Breast epithelium (tissue), 4 donors: Measurements from ENCODE around the gene ISL2. TPM values are rescaled to one million over a fixed set of nuclear protein-coding genes. Genes with fewer than 3 reads are reported as not detected.

ENCODE experiments used
- DNase-seq, 2 donors: peaks; one replicate each; pipeline ENCODE4 v3.0.0-alpha.2; 2019; ENCODE audit warnings: low spot score in 2 of 2
- H3K27ac ChIP-seq, 2 donors: fragments of 200-600 bp; sonication (generic) in 1 of 2; one replicate each; pipeline ENCODE4 v1.5.1; 2016 to 2019; ENCODE audit warnings: mild to moderate bottlenecking in 1 of 2
- H3K27me3 ChIP-seq, 2 donors: fragments of 200-600 bp; sonication (generic) in 1 of 2; one replicate each; pipeline versions ENCODE4 v1.5.1 to v1.6.0; 2017 to 2019; ENCODE audit warnings: control low read depth in 1 of 2, mild to moderate bottlenecking in 1 of 2
- H3K36me3 ChIP-seq: fragments of 200-600 bp; one replicate; pipeline ENCODE4 v1.5.1; 2019
- H3K4me1 ChIP-seq, 2 donors: fragments of 200-600 bp; sonication (generic); one replicate each; pipeline ENCODE4 v1.5.1; 2016 to 2019; ENCODE audit warnings: control low read depth in 1 of 2
- H3K4me3 ChIP-seq, 3 donors: fragments of 200-600 bp; sonication (generic); 1 replicate in 2 of 3; 2 replicates in 1 of 3; pipeline ENCODE4 v1.5.1; 2016 to 2019; ENCODE audit warnings: mild to moderate bottlenecking in 3 of 3, moderate library complexity in 2 of 3
- H3K9me3 ChIP-seq, 2 donors: fragments of 200-600 bp; sonication (generic) in 1 of 2; one replicate each; pipeline ENCODE4 v1.5.1; 2016 to 2019; ENCODE audit warnings: control low read depth in 1 of 2
- CTCF ChIP-seq, 3 donors: fragments of 450-650 bp; IDR thresholded peaks; one replicate each; pipeline ENCODE4 v1.5.1; 2016 to 2017; ENCODE audit warnings: antibody characterized with exemption in 3 of 3, mild to moderate bottlenecking in 3 of 3, moderate library complexity in 3 of 3
- POLR2A ChIP-seq: fragments of 450-650 bp; IDR thresholded peaks from one replicate; pipeline ENCODE4 v1.6.1; 2016; ENCODE audit warnings: antibody characterized with exemption, mild to moderate bottlenecking, moderate library complexity
- POLR2AphosphoS5 ChIP-seq, 3 donors: sonication (generic); formaldehyde crosslinking; IDR thresholded peaks; one replicate each; pipeline ENCODE4 v1.6.1; 2017; ENCODE audit warnings: antibody characterized with exemption in 3 of 3
- intact Hi-C: fragments of 100-400 bp; cut with DNase I; formaldehyde crosslinking; loops from one replicate; pipeline ENCODE4 v1.15.1; 2023; ENCODE audit warnings: low total_unique reads
- total RNA-seq, 3 donors: library from RNA; depleted of rRNA; stranded (reverse); fragments of >200 nt; gene quantifications; one replicate each; pipeline ENCODE4 v1.1.0, GENCODE V29; 2016

ISL2 gene
- total RNA-seq, 3 donors from 2014 or later: 0.29 TPM; not detected in 2

GRCh38 chr15:76298986-76299385 lies 37.6 kb upstream of the ISL2 start:
- no peak for TF ChIP-seq CTCF (IDR thresholded peaks at IDR 0.05)
- no peak for TF ChIP-seq POLR2AphosphoS5 (IDR thresholded peaks at IDR 0.05)
- TF ChIP-seq POLR2A: no peak
- Histone ChIP-seq H3K4me1 (no peaks in the 10 kb centered on the region), H3K36me3 (no peaks in the 10 kb centered on the region), H3K27me3 (no peaks in the 10 kb centered on the region), H3K9me3 (no peaks in the 10 kb centered on the region), H3K4me3 (no peak overlapping the region), H3K27ac (no peak overlapping the region)
- no peak for DNase-seq
- intact Hi-C loops: no loop called here

GRCh38 chr15:76299786-76300185 lies 36.8 kb upstream of the ISL2 start:
- H3K36me3 ChIP-seq: no peaks in the 10 kb centered on the region
- intact Hi-C loops: no loop called here
- H3K4me3 ChIP-seq: no peak overlapping the region
- H3K27ac ChIP-seq: no peak overlapping the region
- H3K4me1 ChIP-seq: no peaks in the 10 kb centered on the region
- no peak for DNase-seq
- TF ChIP-seq POLR2AphosphoS5 (IDR thresholded peaks at IDR 0.05): no peak
- TF ChIP-seq CTCF (IDR thresholded peaks at IDR 0.05): no peak
- no peak for TF ChIP-seq POLR2A
- H3K27me3 ChIP-seq: no peaks in the 10 kb centered on the region
- no peaks in the 10 kb centered on the region for H3K9me3 ChIP-seq

GRCh38 chr15:76303909-76304308 lies 32.7 kb upstream of the ISL2 start:
- TF ChIP-seq POLR2AphosphoS5 (IDR thresholded peaks at IDR 0.05) (no peak), POLR2A (no peak), CTCF (IDR thresholded peaks at IDR 0.05) (no peak)
- Histone ChIP-seq H3K9me3 (no peaks in the 10 kb centered on the region), H3K4me3 (no peak overlapping the region), H3K27me3 (no peaks in the 10 kb centered on the region), H3K4me1 (no peaks in the 10 kb centered on the region), H3K36me3 (no peaks in the 10 kb centered on the region), H3K27ac (no peak overlapping the region)
- no peak for DNase-seq
- intact Hi-C loops: no loop called here

GRCh38 chr15:76309601-76310330 lies 26.8 kb upstream of the ISL2 start:
- H3K27me3 ChIP-seq: no peaks in the 10 kb centered on the region
- peak overlapping the region in 1 of 3 donors; percentile 97 for H3K4me3 ChIP-seq
- no peaks in the 10 kb centered on the region for H3K36me3 ChIP-seq
- no peak overlapping the region for H3K27ac ChIP-seq
- intact Hi-C loops: no loop called here
- no peaks in the 10 kb centered on the region for H3K9me3 ChIP-seq
- no peak for TF ChIP-seq CTCF (IDR thresholded peaks at IDR 0.05)
- TF ChIP-seq POLR2AphosphoS5 (IDR thresholded peaks at IDR 0.05): no peak
- TF ChIP-seq POLR2A: no peak
- no peak for DNase-seq
- H3K4me1 ChIP-seq: no peaks in the 10 kb centered on the region

- intact Hi-C loops: no loop called here
- peak overlapping the region; percentile 63 to 97 (median 83) for H3K4me3 ChIP-seq
- TF ChIP-seq CTCF (IDR thresholded peaks at IDR 0.05) (no peak), POLR2A (no peak), POLR2AphosphoS5 (IDR thresholded peaks at IDR 0.05) (no peak)
- H3K4me1 ChIP-seq: no peaks in the 10 kb centered on the region
- H3K9me3 ChIP-seq: no peaks in the 10 kb centered on the region
- no peaks in the 10 kb centered on the region for H3K27me3 ChIP-seq
- H3K36me3 ChIP-seq: no peaks in the 10 kb centered on the region
- DNase-seq: no peak
- peak overlapping the region; percentile 90 to 95 for H3K27ac ChIP-seq
Measured at GRCh38 chr15:76310475-76311099, 26.0 kb upstream of the ISL2 start.
